AG10803 (cell line): ENCODE results near the gene EML6.

Source experiments
- DNase-seq: peaks from one replicate; pipeline ENCODE4 v3.0.0; 2010; ENCODE audit warnings: low read depth
- H3K4me3 ChIP-seq: 2 replicates; pipeline ENCODE4 v1.5.1; 2011; ENCODE audit warnings: mild to moderate bottlenecking, low read length, control low read depth
- TF ChIP-seq, protein P1 (sequence below): conservative IDR thresholded peaks from 2 replicates; pipeline ENCODE4 v1.5.1; 2011; ENCODE audit warnings: mild to moderate bottlenecking, low read length, control low read depth, inconsistent platforms

The EML6 gene

GRCh38 chr2:54889053-54889452 is 165.6 kb downstream of the EML6 start:
- TF ChIP-seq, protein P1, sequence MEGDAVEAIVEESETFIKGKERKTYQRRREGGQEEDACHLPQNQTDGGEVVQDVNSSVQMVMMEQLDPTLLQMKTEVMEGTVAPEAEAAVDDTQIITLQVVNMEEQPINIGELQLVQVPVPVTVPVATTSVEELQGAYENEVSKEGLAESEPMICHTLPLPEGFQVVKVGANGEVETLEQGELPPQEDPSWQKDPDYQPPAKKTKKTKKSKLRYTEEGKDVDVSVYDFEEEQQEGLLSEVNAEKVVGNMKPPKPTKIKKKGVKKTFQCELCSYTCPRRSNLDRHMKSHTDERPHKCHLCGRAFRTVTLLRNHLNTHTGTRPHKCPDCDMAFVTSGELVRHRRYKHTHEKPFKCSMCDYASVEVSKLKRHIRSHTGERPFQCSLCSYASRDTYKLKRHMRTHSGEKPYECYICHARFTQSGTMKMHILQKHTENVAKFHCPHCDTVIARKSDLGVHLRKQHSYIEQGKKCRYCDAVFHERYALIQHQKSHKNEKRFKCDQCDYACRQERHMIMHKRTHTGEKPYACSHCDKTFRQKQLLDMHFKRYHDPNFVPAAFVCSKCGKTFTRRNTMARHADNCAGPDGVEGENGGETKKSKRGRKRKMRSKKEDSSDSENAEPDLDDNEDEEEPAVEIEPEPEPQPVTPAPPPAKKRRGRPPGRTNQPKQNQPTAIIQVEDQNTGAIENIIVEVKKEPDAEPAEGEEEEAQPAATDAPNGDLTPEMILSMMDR = no peak
- DNase-seq = no peak
- no peak overlapping the region for H3K4me3 ChIP-seq

GRCh38 chr2:54891909-54892308 is 168.4 kb downstream of the EML6 start:
- no peak for DNase-seq
- TF ChIP-seq, protein P1 = no peak
- no peak overlapping the region for H3K4me3 ChIP-seq

GRCh38 chr2:54894467-54894866 is 171.0 kb downstream of the EML6 start:
- TF ChIP-seq, protein P1 = no peak
- H3K4me3 ChIP-seq = no peak overlapping the region

DNA sequence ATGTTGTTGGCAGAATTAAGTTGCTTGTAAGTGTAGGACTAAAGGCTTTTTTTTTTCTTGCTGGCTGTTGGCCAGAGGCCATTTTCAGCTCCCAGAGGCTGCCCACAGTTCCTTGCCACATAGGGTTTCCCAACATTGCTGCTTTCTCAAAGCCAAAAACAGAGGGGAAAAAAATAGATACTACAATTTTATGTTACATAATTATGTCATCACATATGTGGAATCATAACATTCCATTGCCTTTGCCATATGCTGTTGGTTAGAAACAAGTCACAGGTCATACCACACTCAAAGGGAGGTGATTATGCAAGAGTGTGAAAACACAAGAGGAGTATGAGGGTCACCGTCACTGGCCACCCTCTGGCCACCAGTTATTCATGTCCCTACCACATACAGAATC is 172.3 kb downstream of the EML6 start:
- H3K4me3 ChIP-seq = no peak overlapping the region
- peak; percentile 89 for DNase-seq
- TF ChIP-seq, protein P1 = no peak

More at GRCh38 chr2:54894467-54894866, 171.0 kb downstream of the EML6 start:
- DNase-seq = no peak

GRCh38 chr2:54897420-54898310 is 174.2 kb downstream of the EML6 start:
- no peak for DNase-seq
- TF ChIP-seq, protein P1 = no peak
- no peak overlapping the region for H3K4me3 ChIP-seq

- TF ChIP-seq, protein P1 = no peak
- H3K4me3 ChIP-seq = no peak overlapping the region
- no peak for DNase-seq
These were observed 175.2 kb downstream of the EML6 start for GRCh38 chr2:54898456-54899226.
